Vagina (tissue), 2 donors: ENCODE data around the gene CHAF1A. TPM values are rescaled to one million over a fixed set of nuclear protein-coding genes. Genes with fewer than 3 reads are reported as not detected.
A peak's percentile ranks its signal among the peaks of the same experiment; 100 is the strongest.

Experiments used
- DNase-seq, 2 donors: peaks; one replicate each; pipeline ENCODE4 v3.0.0-alpha.2; 2017; ENCODE audit errors: extremely low spot score in 2 of 2
- H3K27ac ChIP-seq: fragments of 200-600 bp; sonication (generic); one replicate; pipeline ENCODE4 v1.5.1; 2019
- H3K27me3 ChIP-seq: fragments of 200-600 bp; sonication (generic); one replicate; pipeline ENCODE4 v1.5.1; 2019
- H3K36me3 ChIP-seq, 2 donors: fragments of 200-600 bp; sonication (generic); one replicate each; pipeline ENCODE4 v1.5.1; 2017 to 2019
- H3K4me1 ChIP-seq: fragments of 200-600 bp; sonication (generic); one replicate; pipeline ENCODE4 v1.5.1; 2019
- H3K4me3 ChIP-seq, 2 donors: fragments of 200-600 bp; sonication (generic); 1 replicate in 1 of 2; 2 replicates in 1 of 2; pipeline ENCODE4 v1.5.1; 2016 to 2019
- H3K9me3 ChIP-seq: fragments of 200-600 bp; sonication (generic); one replicate; pipeline ENCODE4 v1.5.1; 2019
- CTCF ChIP-seq, 3 experiments: fragments of 450-650 bp in 2 of 3; fragments of 200-600 bp in 1 of 3; sonication (generic) in 1 of 3; IDR thresholded peaks; one replicate each; pipeline ENCODE4 v1.5.1; 2017 to 2019; ENCODE audit warnings: antibody characterized with exemption in 3 of 3, mild to moderate bottlenecking in 2 of 3, moderate library complexity in 2 of 3
- POLR2A ChIP-seq, 2 donors: fragments of 450-650 bp; IDR thresholded peaks; one replicate each; pipeline ENCODE4 v1.6.1; 2017; ENCODE audit warnings: antibody characterized with exemption in 2 of 2, mild to moderate bottlenecking in 2 of 2, moderate library complexity in 2 of 2
- POLR2AphosphoS5 ChIP-seq, 2 donors: sonication (generic); formaldehyde crosslinking; IDR thresholded peaks; one replicate each; pipeline ENCODE4 v1.9.0; 2017; ENCODE audit warnings: antibody characterized with exemption in 2 of 2, mild to moderate bottlenecking in 2 of 2, low read depth in 1 of 2; ENCODE audit not compliant: insufficient read depth in 1 of 2
- intact Hi-C: fragments of 100-400 bp; cut with DNase I; formaldehyde crosslinking; loops from one replicate; pipeline ENCODE4 v1.15.1; 2023
- total RNA-seq: library from RNA; depleted of rRNA; stranded (reverse); fragments of >200 nt; gene quantifications from one replicate; pipeline ENCODE4 v1.2.3, GENCODE V29; 2016

Gene CHAF1A
- total RNA-seq, 1 donor from 2014 or later = 21.4 TPM

DNA sequence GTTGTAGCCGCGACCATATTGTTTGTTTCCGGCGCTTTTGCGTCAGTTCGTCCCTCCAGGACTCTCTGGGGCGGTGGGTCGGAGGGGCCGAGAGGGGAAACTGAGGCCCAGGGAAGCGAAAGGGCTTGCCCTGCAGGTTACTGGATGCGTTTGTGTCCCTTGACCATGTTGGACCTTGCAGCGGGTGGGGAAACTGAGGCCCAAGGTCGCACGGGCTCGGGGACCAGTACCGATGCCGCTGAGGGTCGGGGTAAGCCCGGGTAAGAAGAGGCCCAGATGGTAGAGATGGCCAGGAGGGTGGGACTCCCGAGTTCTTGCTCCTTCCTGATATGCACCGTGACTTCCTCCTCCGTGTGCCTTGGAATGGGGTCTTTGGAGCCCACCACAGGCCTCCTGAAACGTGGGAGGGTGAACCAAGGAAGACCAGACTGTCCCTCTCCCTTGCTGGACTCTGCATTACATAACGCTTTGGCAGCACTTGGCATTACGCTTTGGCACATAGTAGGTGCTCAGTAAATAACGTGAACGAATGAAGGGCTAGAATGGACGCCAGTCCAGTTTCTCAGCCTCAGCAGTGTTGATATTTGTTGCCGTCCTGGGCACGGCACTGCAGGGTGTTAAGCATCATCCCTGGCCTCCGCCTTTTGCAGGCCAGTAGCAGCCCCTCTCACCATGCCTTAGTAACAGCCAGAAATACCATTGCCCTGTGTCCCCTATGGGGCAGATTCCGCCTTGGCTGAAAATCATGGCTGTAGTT lies 743 bp downstream of the CHAF1A start:
- H3K36me3 ChIP-seq = no peaks in the 10 kb centered on the region
- no peaks in the 10 kb centered on the region for H3K9me3 ChIP-seq
- no peaks in the 10 kb centered on the region for H3K27me3 ChIP-seq
- H3K4me3 ChIP-seq = peak overlapping the region; percentile 63 to 73
- H3K4me1 ChIP-seq = peaks cover 37% of the 10 kb centered on the region
- peak overlapping the region; percentile 89 for H3K27ac ChIP-seq
- no peak for DNase-seq
- intact Hi-C loops = no loop called here
- TF ChIP-seq CTCF (IDR thresholded peaks at IDR 0.05) (no peak), POLR2A (IDR thresholded peaks at IDR 0.05) (no peak), POLR2AphosphoS5 (IDR thresholded peaks at IDR 0.05; ENCODE audit: insufficient read depth in 1 of 2, low read depth in 1 of 2) (no peak)

- no peak overlapping the region for H3K4me3 ChIP-seq
- H3K4me1 ChIP-seq = peaks cover 19% of the 10 kb centered on the region
- DNase-seq = no peak
- no peaks in the 10 kb centered on the region for H3K27me3 ChIP-seq
- H3K36me3 ChIP-seq = no peaks in the 10 kb centered on the region
- intact Hi-C loops = no loop called here
- no peaks in the 10 kb centered on the region for H3K9me3 ChIP-seq
- H3K27ac ChIP-seq = no peak overlapping the region
- TF ChIP-seq CTCF (IDR thresholded peaks at IDR 0.05) (no peak), POLR2AphosphoS5 (IDR thresholded peaks at IDR 0.05; ENCODE audit: insufficient read depth in 1 of 2, low read depth in 1 of 2) (no peak), POLR2A (IDR thresholded peaks at IDR 0.05) (no peak)
These were observed 3.5 kb downstream of the CHAF1A start for GRCh38 chr19:4405977-4406376.

GRCh38 chr19:4406626-4407025 lies 4.2 kb downstream of the CHAF1A start:
- DNase-seq = no peak
- Histone ChIP-seq H3K4me1 (peaks cover 13% of the 10 kb centered on the region), H3K36me3 (no peaks in the 10 kb centered on the region), H3K4me3 (no peak overlapping the region), H3K27me3 (no peaks in the 10 kb centered on the region), H3K27ac (no peak overlapping the region), H3K9me3 (no peaks in the 10 kb centered on the region)
- intact Hi-C loops = no loop called here
- TF ChIP-seq POLR2AphosphoS5 (IDR thresholded peaks at IDR 0.05; ENCODE audit: insufficient read depth in 1 of 2, low read depth in 1 of 2) = no peak
- TF ChIP-seq POLR2A (IDR thresholded peaks at IDR 0.05) = no peak
- no peak for TF ChIP-seq CTCF (IDR thresholded peaks at IDR 0.05)

GRCh38 chr19:4409123-4409933 lies 6.9 kb downstream of the CHAF1A start:
- no peaks in the 10 kb centered on the region for H3K27me3 ChIP-seq
- H3K36me3 ChIP-seq = no peaks in the 10 kb centered on the region
- TF ChIP-seq CTCF (IDR thresholded peaks at IDR 0.05) (no peak), POLR2AphosphoS5 (IDR thresholded peaks at IDR 0.05; ENCODE audit: insufficient read depth in 1 of 2, low read depth in 1 of 2) (no peak), POLR2A (IDR thresholded peaks at IDR 0.05) (no peak)
- intact Hi-C loops = no loop called here
- no peaks in the 10 kb centered on the region for H3K4me1 ChIP-seq
- no peak for DNase-seq
- H3K27ac ChIP-seq = no peak overlapping the region
- no peak overlapping the region for H3K4me3 ChIP-seq
- no peaks in the 10 kb centered on the region for H3K9me3 ChIP-seq

DNA sequence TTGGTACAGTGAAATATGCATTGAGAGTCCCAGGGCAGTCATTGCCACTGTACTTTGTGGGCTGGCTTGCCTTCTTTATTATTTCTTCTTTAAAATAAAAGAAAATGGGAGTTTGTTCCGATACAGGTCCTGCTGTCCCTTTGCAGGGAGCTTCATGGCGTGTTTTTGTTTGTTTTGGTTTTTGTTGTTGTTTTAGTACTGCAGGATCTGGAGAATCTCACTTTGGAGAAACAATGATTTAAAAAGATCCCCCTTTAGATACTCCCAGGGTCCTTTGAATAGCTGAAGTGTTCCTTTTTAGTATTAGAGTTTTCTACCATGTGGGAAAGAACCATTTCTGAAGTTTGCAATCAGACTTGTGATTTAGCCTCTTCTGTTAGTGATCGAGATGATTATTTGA lies 11.1 kb downstream of the CHAF1A start:
- intact Hi-C loops = no loop called here
- no peaks in the 10 kb centered on the region for H3K27me3 ChIP-seq
- H3K4me3 ChIP-seq = no peak overlapping the region
- H3K36me3 ChIP-seq = no peaks in the 10 kb centered on the region
- no peaks in the 10 kb centered on the region for H3K9me3 ChIP-seq
- TF ChIP-seq POLR2A (IDR thresholded peaks at IDR 0.05) = no peak
- TF ChIP-seq POLR2AphosphoS5 (IDR thresholded peaks at IDR 0.05; ENCODE audit: insufficient read depth in 1 of 2, low read depth in 1 of 2) = no peak
- no peak for TF ChIP-seq CTCF (IDR thresholded peaks at IDR 0.05)
- H3K27ac ChIP-seq = no peak overlapping the region
- H3K4me1 ChIP-seq = no peaks in the 10 kb centered on the region
- no peak for DNase-seq
